Fibroblast of upper back skin (primary cell): Measurements from ENCODE around the gene ZNF580.

Source experiments
- DNase-seq: peaks from one replicate; pipeline ENCODE4 v3.0.0-alpha.2; 2013

Gene ZNF580

DNA sequence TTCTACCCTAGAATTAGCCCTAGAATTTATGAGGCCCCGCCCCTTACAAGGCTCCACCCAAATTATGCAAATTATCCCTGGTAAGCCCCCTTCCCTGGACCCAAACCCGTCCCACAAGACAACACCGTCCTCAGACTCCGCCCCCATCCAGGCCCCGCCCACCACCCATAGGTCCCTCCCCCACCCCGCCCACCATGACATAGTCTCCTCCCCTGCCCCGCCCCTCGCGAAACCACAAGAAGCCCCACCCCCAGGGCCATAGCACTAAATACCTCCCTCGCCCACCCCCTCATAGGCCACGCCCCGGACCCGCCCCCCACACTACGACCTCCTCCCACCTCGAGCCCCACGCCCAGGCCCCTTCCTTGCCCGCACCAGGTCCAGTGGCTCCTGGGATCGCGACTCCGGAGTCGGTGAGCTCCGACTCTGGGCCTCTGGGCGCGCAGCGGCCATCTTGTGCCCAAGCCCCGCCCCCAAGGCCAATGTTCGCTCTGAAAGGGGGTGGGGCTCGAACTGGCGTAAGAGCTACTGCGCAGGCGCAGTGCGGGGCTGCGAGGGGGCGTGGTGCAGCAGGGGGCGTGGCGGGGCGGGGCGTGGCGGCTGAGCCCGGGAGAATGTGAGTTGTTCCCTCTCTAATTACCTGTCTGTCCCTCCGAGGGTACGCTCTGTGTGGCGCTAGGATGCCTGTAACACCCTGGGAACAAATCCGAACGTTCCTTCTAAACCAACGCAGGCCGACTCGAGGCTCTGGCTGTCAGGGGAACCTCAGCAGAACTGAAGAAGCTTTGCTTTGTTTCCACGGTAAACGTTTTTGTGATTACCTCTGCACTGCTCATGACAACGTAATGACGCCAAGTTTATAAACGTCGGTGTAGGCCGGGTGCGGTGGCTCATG lies 16.4 kb upstream of the ZNF580 start, which contains the start of gene ZNF784:
TSS of gene ZNF784 (minus strand) at position 458 of the 895 bp plus-strand sequence. CDS start at position 453, 5 bp downstream.
- peak; percentile 92 for DNase-seq

DNA sequence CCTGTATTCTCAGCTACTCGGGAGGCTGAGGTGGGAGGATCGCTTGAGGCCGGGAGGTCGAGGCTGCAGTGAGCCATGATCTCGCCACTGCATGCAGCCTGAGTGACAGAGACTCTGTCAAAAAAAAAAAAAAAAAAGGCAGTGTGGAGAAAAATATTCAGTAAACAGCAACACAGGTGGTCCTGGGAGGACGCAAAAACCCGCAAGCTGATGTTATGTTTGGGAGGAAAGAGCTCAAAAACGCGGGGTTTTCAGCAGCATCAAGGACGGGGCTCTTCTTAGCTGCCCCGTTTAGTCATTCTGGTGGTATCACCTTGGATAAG lies 15.8 kb upstream of the ZNF580 start:
- no peak for DNase-seq

DNA sequence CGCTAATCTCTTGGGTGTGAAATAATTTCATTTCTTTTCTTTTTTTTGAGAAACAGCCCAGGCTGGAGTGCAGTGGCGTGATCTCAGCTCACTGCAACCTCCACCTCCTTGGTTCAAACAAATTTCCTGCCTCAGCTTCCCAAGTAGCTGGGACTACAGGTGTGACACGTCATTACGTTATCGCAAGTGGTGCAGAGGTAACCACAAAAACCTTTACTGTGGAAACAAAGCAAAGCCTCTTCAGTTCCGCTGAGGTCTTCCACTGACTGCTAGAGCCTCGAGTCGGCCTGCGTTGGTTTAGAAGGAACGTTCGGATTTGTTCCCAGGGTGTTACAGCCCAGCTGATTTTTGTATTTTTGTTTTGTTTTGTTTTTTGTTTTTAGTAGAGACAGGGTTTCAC lies 14.5 kb upstream of the ZNF580 start:
- DNase-seq: no peak

DNA sequence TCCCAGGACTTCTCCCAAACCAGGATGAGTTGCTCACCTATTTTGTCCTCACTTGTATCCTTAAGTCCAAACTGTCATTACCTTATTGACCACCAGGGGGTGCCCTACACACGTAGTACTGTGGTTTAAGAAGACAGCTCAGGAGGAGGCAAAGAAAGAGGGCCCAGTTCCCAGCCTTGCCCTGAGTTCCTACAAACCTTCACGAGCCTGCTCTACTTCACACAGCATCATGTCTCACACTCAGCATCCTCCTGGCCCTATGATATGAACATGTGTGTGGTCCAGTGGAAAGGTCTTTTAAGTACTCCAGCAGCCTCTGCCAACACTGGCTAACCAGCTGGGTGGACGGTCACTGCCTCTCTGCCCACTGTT lies 8.4 kb upstream of the ZNF580 start:
- peak; percentile 93 for DNase-seq

DNA sequence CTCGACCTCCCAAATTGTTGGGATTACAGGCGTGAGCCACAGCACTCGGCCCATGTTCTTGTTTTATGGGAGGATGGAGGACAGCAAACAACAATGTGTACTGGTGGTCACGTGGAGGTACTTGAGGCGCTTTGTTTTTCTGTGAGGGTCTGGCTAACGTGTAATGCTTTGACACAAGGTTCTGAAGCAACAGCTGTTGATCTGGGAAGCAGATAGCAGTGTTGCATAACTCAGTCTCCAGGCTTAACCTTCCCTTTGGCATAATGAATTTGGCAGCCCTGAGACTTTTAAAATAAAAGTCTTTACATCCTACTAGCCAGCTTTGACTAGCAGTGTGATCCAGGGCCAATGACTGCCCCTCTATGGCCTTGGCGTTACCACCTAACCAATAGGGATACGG lies 6.9 kb upstream of the ZNF580 start:
- no peak for DNase-seq

DNA sequence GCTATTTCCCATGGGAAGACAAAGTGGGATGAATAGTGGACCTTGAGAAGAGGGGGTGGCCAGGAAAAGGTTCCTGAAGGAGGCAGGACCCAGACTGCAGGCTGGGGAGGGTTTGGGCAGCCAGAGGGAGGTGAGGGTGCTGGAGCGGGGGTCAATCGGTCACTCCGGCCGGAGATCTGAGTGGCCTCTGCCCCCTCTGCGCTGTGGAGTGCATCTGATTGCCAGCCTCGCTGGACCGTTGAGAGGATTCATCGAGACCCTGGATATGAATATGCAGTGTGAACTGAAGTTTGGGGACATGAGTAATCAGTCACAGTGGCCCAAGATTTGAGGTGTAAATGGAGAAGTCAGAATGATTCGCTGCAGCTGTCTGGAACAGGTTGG lies 5.5 kb upstream of the ZNF580 start:
- no peak for DNase-seq

DNA sequence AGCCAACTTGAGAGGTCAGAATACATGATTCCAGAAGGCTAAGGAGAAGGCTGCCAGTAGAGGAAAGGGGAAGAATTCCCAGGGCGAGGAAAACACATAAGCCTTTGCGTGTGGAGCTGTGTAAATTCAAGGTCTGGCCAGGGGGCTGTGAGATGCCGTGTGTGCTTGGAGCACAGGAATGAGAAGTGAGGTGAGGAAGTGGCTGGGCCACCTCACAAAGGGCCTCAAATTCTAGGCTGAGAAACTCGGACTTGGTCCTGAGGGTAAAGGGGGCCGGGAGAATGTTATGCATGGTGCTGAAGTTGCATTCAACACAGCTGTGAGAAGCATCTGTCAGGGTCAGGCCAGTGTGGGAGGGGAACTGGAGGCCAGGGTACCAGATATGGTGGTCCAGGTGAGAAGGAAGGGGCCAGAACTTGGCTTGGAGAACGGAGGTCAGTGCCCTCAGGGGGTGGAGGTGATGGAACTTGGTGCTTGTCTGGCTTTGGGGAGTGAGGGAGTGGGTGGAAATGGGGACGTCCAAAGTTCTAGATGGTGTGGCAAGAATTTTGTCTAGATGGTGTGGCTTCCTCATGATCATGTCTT lies 4.9 kb upstream of the ZNF580 start:
- DNase-seq: no peak

DNA sequence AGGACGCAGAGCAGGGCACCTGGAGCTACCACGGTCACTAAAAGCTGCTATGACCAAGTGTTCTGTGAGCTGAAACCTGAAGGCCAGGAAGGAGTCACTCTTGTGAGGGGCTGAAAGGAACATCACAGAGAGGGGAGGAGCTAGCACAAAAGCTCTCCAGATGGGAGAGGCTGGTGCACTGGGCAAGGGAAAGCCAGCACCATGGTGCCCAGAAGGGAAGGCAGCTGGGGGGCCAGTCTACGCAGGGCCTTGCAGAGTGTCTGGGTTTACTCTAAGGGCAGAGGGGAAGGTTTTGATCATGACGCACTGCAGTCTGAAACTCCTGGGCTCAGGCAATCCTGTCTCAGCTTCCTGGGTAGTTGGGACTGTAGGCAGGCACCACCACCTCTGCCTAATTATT lies 4.1 kb upstream of the ZNF580 start:
- no peak for DNase-seq

DNA sequence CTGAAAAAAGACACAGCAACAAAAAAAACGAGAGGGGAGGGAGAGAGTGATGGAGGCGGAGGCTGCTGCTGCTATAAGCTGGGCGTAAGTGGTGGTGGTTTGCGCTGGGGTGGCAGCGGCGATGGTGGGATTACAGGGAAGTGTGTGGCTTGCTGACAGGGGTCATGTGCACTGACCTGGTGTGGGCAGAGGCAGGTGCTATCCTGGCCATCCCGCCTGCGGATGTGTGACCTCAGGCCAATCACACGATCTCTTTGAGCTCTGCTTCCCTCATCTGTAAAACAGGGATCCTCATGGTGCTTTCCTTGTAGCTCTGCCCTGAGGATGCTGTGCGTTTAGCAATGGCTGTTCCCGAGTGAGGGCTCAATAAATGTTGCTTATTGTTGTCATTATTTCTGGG lies 3.3 kb upstream of the ZNF580 start:
- no peak for DNase-seq

DNA sequence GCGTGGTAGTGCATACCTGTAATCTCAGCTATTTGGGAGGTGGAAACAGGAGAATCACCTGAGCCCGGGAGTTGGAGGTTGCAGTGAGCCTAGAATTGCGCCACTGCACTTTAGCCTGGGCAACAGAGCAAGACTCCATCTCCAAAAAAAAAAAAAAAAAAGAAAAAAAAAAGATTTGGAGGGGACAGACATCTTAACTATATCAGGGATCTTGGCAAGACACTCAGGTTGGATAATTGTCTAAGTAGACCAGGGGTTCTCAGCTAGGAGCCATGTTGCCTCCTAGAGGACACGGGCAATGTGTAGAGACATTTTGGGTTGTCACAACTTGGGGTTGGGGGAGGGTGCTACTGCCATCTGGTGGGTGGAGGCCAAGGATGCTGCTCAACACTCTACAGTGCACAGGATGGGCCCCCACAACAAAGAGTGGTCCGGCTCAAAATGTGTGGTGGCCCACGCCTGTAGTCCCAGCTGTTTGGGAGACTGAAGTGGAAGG lies 1.9 kb upstream of the ZNF580 start:
- DNase-seq: no peak

DNA sequence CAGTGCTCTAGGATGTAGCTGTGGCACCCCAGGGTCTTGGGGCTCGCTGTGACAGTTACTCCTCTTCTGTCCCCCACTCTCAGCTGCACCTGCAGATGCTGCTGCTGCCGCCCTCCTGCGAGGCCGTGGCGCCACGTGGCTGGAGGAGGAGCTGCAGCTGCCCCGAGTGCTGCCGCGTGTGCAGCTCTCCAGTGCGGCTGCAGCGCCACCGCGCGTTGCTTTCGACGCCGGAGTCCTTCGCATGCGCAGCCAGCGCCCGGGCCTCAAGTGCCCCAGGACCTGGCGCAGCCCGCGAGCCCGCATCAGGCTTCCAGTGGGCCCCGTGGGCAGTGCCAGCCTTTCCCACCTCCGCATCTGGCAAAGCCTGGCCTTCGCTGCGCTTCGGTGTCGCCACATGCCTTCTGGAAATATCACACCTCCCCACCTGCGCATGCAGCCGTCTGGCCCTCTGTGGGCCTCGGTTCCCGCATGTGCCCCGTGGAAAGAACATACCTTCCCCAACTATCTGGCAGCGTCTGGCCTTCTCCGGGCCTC lies 692 bp upstream of the ZNF580 start:
- DNase-seq: peak; percentile 68

DNA sequence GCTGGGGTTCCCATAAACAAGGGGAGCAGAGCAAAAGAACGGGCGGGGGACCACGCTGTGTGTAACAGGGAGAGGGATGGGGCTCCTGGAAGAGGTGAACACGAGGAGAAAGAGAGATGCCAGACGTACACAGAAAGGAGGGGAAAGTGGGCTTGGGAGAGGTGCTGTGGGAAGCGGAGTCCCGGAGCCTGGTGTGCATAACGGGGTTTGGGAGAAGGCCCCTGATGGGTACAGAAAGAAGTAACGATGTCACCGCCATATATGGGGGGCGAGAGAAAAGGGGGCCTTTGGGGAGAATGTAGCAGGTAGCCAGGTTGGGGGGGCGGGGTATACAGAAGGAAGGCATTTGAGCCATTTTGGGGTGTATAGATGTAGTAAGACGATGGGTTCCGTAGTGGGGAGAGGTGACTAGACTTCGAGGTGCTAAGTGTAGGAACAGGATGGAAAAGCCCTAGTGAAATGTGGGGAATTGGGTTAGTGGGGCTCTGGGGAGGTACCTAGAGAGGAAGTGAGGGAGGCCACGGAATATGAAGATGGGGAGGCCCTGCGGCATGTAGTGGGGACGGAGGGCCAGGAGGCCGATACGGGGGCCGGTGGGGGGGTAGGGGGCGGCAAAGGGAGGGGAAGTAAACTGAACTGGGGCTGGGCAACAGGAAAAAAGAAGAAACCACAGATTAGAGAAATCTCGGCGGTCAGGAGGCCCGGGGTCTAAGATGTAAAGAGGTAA lies 787 bp downstream of the ZNF580 start:
- DNase-seq: no peak

DNA sequence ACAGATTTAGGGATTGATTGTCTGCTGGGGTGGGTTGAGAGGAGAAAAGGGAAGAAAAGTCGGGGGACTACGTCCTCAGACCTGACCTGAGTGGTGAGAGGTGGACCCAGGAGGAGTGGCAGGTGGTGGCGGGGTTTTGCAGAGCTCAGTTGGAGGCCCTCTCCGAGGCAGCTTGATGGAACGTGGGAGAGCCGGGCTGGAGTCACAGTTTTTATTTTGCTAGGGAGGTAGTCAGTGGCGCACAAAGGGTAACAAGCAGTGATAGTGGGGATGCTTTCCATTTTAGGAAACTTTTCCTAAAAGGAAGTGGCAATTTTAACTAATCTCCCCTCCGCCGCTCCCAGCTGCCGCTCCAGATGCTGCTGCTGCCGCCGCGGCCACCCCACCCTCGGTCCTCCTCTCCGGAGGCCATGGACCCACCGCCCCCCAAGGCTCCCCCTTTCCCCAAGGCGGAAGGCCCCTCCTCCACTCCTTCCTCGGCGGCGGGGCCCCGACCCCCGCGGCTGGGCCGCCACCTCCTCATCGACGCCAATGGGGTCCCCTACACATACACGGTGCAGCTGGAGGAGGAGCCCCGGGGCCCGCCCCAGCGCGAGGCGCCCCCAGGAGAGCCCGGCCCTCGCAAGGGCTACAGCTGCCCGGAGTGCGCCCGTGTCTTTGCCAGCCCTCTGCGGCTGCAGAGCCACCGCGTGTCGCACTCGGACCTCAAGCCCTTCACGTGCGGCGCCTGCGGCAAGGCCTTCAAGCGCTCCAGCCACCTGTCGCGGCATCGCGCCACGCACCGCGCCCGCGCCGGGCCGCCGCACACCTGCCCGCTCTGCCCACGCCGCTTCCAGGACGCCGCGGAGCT lies 1.6 kb downstream of the ZNF580 start:
- DNase-seq: no peak

DNA sequence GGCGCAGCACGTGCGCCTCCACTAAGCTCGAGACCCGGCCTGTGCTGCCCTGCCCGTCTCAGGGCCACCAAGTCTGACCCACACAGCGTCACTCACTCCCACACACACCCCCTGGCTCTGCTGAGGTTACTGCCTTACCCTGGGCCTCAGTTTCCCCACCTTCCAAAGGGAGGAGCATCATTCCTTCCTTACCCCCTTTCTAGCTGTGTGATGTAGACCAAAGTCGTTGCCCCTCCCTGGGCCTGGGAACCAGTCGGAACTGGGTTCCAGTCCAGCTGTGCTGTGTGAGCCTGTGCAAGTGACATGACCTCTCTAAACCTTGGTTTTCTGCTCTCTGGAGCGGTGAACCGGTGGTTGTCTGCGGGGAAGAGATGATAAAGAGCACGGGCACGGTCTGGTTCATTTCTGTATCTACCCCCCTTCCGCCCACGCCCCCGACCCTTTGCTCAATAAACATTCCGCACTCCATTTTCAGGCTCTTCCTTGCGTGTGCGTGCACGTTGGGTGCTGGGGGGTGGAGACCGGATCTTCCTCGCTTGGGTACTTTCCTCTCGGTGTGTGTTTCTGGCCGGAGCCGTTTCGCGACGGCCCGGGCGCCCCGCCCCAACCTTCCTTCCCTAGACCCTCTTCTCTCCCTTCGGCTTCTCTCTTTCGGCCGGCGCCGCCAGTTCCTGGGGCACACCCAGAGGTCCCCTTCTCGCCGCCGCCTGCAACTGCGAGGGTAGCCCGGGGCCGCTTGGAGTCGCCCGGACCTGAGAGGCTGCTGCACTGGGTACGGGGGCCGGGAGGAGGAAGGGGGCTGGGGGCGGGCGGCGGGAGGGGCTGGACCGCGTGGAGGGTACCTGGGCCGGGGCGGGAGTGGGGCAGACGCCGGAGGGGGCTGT lies 2.4 kb downstream of the ZNF580 start, which contains the start of gene ZNF581:
TSS of gene ZNF581 (plus strand) at position 647 of the 884 bp plus-strand sequence. CDS start 923 bp downstream, outside the sequence.
- peak; percentile 66 for DNase-seq

DNA sequence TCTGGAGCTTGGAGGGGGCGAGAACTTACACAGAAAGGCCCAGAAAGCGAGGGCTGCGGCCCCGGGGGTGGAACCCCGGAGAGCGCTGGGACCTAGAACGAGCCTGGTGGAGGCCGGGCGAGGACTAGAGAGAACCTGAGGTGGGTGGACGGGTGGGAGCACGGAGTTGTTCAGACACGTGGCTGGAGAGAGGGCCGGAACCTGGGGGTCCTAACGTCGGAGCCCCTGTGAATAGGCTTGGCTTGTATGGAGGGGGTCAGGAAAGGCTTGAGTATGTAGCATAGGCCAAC lies 3.0 kb downstream of the ZNF580 start:
- no peak for DNase-seq

DNA sequence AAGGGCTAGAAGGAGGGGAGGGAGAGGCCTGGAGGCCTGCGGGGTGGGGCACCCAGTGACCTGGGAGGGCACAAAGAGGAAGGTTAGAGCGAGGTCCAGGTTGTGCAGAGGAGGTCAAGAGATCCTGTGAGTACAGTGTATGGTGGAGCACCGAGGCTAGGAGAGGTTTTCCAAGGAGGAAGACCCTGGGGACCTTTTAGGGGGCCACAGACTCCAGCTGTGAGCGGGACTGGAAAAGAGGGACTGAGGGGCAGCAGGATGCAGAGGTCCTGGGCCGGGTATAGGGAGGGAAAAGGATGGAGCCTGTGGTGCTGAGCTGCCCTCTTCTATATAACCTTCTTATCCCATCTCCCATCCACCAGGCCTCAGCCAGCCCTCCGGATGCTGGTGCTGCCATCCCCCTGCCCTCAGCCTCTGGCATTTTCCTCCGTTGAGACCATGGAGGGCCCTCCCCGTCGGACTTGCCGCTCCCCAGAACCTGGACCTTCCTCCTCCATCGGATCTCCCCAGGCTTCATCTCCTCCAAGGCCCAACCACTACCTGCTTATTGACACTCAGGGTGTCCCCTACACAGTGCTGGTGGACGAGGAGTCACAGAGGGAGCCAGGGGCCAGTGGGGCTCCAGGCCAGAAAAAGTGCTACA lies 3.5 kb downstream of the ZNF580 start:
- DNase-seq: no peak

DNA sequence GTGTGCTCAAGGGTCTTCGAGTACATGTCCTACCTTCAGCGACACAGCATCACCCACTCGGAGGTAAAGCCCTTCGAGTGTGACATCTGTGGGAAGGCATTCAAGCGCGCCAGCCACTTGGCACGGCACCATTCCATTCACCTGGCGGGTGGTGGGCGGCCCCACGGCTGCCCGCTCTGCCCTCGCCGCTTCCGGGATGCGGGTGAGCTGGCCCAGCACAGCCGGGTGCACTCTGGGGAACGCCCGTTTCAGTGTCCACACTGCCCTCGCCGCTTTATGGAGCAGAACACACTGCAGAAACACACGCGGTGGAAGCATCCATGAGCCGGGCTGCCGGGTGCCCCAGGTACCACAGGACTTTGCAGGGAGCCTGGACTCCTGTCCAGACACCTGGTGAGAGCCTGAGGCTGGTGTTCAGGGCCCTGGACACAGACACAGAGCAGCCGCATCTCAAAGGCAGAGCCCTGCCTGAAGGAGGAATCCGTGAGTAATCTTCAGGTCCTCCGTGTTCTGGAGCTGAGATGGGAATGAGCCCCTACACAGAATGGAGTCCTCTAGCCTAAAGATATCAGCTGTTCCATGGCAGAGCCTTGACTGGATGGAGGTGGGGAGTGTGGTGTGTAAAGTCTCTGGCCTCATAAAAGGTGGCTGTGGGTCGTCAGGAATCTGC lies 4.2 kb downstream of the ZNF580 start:
- no peak for DNase-seq

DNA sequence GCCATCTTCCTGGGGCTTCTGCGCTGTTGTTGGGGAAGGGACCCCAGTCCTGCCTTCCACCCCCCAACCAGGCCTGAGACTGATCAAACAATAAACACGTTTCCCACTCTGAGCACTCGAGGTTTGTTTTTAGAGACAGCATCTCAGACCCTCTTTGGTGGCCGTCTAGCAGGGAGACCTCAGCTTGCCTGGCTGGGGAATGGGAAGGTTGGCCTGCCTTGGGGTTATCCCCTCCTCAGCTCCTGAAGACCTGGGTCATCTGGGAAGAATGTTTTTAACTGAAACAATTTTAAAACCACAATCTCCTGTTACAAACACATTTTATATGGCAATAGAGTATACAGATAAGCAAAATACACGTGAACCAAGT lies 4.7 kb downstream of the ZNF580 start:
- no peak for DNase-seq

DNA sequence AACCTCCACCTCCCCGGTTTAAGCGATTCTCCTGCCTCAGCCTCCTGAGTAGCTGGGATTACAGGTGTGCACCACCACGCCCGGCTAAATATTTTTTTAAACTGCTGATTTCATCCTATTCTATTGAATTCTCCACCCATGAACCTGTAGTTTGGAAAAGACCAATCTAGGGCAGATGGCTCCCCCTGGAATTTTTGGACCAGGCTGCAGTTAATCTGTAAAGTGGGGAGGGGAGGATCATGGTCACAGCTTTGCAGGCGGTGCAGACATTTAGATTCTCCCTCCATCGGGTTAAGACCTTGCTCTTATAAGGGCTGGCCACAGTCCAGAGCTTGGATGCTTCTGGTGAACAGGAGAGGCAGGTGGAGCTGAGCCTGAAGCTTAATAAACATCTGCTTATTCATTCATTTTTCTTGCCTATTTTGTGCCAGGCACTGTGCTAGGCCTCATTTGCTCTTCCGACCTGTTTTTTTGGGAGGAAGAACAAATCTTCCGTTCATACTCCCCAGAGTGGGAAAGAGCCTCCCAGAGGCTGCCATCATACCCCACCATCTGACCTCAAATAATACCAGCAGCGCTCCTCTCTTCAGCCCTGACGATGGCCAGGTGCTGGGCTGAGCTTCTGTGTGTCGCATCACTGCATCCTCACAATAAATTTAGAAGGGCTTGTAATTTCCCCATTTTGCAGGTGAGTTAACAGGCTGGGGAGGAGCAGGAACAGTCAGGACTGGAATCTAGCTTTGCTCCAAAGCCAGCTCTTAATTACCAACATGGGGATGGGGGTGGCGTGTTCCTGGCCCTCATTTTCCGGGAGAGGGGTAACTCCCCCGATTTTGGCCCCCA lies 6.3 kb downstream of the ZNF580 start:
- no peak for DNase-seq
